GM23338 (cell line): ENCODE measurements around the gene OPRM1.

Experiments
- CREB1 ChIP-seq: fragments of 250-450 bp; sonication (Bioruptor Pico); IDR thresholded peaks from 2 replicates; pipeline ENCODE4 v1.5.0; 2020; ENCODE audit warnings: low read depth, mild to moderate bottlenecking, moderate library complexity
- EZH2 ChIP-seq: fragments of 200-600 bp; sonication (generic); IDR thresholded peaks from one replicate; pipeline ENCODE4 v1.8.0; 2017; ENCODE audit warnings: antibody characterized with exemption, mild to moderate bottlenecking, low read depth; ENCODE audit not compliant: unreplicated experiment
- TF ChIP-seq, protein P1 (sequence below): IDR thresholded peaks from one replicate; pipeline ENCODE4 v1.6.1; 2018; ENCODE audit warnings: antibody characterized with exemption; ENCODE audit not compliant: unreplicated experiment
- TF ChIP-seq, protein P2 (sequence below), 2 experiments: fragments of 200-600 bp in 1 of 2; sonication (generic) in 1 of 2; conservative IDR thresholded peaks; 2 replicates each; pipeline versions ENCODE4 v1.5.1 to v1.6.1; 2016 to 2017; ENCODE audit warnings: antibody characterized with exemption in 2 of 2, low read depth in 2 of 2, mild to moderate bottlenecking in 2 of 2, moderate library complexity in 1 of 2

DNA sequence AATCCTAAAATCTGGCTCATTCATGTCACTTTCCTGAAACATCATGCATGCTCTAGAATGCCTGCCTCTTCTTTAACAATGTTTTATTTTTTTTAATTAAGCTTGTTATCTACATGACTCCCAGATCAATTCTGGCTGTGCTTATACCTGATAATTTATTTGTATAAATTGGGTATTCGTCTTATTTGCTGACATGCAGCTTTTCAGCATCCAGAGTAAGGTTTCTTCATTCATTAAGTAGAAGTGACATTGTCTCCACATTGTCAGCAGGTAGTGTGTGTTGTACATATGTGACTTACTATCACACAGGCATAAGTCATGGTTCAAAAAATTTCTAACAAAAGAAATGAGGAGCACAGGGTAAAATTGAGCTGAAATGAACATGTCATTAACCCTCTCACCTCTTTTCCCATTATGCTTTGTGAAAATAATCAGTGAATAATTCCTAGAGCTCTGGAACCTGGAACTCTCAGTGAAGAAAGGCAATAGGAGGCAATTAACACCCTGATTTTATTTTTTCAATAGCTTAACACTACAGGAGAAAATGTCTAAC is 157.4 kb downstream of the OPRM1 start:
- TF ChIP-seq, protein P1, sequence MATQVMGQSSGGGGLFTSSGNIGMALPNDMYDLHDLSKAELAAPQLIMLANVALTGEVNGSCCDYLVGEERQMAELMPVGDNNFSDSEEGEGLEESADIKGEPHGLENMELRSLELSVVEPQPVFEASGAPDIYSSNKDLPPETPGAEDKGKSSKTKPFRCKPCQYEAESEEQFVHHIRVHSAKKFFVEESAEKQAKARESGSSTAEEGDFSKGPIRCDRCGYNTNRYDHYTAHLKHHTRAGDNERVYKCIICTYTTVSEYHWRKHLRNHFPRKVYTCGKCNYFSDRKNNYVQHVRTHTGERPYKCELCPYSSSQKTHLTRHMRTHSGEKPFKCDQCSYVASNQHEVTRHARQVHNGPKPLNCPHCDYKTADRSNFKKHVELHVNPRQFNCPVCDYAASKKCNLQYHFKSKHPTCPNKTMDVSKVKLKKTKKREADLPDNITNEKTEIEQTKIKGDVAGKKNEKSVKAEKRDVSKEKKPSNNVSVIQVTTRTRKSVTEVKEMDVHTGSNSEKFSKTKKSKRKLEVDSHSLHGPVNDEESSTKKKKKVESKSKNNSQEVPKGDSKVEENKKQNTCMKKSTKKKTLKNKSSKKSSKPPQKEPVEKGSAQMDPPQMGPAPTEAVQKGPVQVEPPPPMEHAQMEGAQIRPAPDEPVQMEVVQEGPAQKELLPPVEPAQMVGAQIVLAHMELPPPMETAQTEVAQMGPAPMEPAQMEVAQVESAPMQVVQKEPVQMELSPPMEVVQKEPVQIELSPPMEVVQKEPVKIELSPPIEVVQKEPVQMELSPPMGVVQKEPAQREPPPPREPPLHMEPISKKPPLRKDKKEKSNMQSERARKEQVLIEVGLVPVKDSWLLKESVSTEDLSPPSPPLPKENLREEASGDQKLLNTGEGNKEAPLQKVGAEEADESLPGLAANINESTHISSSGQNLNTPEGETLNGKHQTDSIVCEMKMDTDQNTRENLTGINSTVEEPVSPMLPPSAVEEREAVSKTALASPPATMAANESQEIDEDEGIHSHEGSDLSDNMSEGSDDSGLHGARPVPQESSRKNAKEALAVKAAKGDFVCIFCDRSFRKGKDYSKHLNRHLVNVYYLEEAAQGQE, result no peak
- TF ChIP-seq, protein P2, sequence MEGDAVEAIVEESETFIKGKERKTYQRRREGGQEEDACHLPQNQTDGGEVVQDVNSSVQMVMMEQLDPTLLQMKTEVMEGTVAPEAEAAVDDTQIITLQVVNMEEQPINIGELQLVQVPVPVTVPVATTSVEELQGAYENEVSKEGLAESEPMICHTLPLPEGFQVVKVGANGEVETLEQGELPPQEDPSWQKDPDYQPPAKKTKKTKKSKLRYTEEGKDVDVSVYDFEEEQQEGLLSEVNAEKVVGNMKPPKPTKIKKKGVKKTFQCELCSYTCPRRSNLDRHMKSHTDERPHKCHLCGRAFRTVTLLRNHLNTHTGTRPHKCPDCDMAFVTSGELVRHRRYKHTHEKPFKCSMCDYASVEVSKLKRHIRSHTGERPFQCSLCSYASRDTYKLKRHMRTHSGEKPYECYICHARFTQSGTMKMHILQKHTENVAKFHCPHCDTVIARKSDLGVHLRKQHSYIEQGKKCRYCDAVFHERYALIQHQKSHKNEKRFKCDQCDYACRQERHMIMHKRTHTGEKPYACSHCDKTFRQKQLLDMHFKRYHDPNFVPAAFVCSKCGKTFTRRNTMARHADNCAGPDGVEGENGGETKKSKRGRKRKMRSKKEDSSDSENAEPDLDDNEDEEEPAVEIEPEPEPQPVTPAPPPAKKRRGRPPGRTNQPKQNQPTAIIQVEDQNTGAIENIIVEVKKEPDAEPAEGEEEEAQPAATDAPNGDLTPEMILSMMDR (conservative IDR thresholded peaks at IDR 0.05; ENCODE audit: low read depth in 2 of 2), result no peak
- TF ChIP-seq EZH2, result no peak
- no peak for TF ChIP-seq CREB1 (CRISPR knock-in tag)
